Measurements from ENCODE around the gene EIF3K. TPM values are rescaled to one million over a fixed set of nuclear protein-coding genes. Genes with fewer than 3 reads are reported as not detected.

EIF3K gene
- total RNA-seq, 6 donors from 2014 or later: 142 to 404 (median 242) TPM

- H3K4me1 ChIP-seq: peaks cover 0 to 6% (median 0%) of the 10 kb centered on the region in 4 donors
- ATAC-seq (ENCODE audit: low FRiP score in 2 of 2) (peak; percentile 5 to 14), DNase-seq (peak in 1 of 2 donors; percentile 67)
- no peaks in the 10 kb centered on the region for H3K27me3 ChIP-seq
- WGBS, 2 donors: 87 to 97% methylated on average over 5 to 15 of the region's 15 CpGs
- H3K27ac ChIP-seq: no peak overlapping the region
- no peak for TF ChIP-seq EP300 (IDR thresholded peaks at IDR 0.05)
- TF ChIP-seq POLR2A (IDR thresholded peaks at IDR 0.05): no peak
- no peak for TF ChIP-seq POLR2AphosphoS5 (IDR thresholded peaks at IDR 0.05)
- no peak for TF ChIP-seq CTCF (IDR thresholded peaks at IDR 0.05)
- no peaks in the 10 kb centered on the region for H3K36me3 ChIP-seq
- H3K9me3 ChIP-seq: no peaks in the 10 kb centered on the region
- no peak overlapping the region for H3K4me3 ChIP-seq
These were observed 38.9 kb upstream of the EIF3K start for GRCh38 chr19:38580080-38580479.

GRCh38 chr19:38583219-38583984, 35.6 kb upstream of the EIF3K start:
- Histone ChIP-seq H3K4me3 (no peak overlapping the region), H3K27me3 (no peaks in the 10 kb centered on the region), H3K36me3 (no peaks in the 10 kb centered on the region), H3K9me3 (no peaks in the 10 kb centered on the region), H3K4me1 (peaks cover 0 to 6% (median 0%) of the 10 kb centered on the region in 4 donors), H3K27ac (no peak overlapping the region)
- DNase-seq: peak in 1 of 2 donors; percentile 39
- ATAC-seq (ENCODE audit: low FRiP score in 2 of 2): no peak
- TF ChIP-seq POLR2A (IDR thresholded peaks at IDR 0.05) (no peak), EP300 (IDR thresholded peaks at IDR 0.05) (no peak), CTCF (IDR thresholded peaks at IDR 0.05) (no peak), POLR2AphosphoS5 (IDR thresholded peaks at IDR 0.05) (no peak)
- 84 to 89% methylated on average over 14 of the region's 14 CpGs for WGBS, 2 donors

- WGBS, 2 donors: 83 to 85% methylated on average over 4 of the region's 4 CpGs
- DNase-seq (no peak), ATAC-seq (ENCODE audit: low FRiP score in 2 of 2) (no peak)
- Histone ChIP-seq H3K27me3 (no peaks in the 10 kb centered on the region), H3K9me3 (no peaks in the 10 kb centered on the region), H3K4me3 (no peak overlapping the region), H3K27ac (no peak overlapping the region), H3K4me1 (peaks cover 0 to 6% (median 0%) of the 10 kb centered on the region in 4 donors), H3K36me3 (no peaks in the 10 kb centered on the region)
- TF ChIP-seq EP300 (IDR thresholded peaks at IDR 0.05) (no peak), POLR2AphosphoS5 (IDR thresholded peaks at IDR 0.05) (no peak), POLR2A (IDR thresholded peaks at IDR 0.05) (no peak), CTCF (IDR thresholded peaks at IDR 0.05) (no peak)
These were observed 35.0 kb upstream of the EIF3K start for GRCh38 chr19:38583985-38584305.

GRCh38 chr19:38587562-38587961, 31.4 kb upstream of the EIF3K start:
- H3K36me3 ChIP-seq: no peaks in the 10 kb centered on the region
- H3K4me3 ChIP-seq: no peak overlapping the region
- TF ChIP-seq POLR2A (IDR thresholded peaks at IDR 0.05) (no peak), CTCF (IDR thresholded peaks at IDR 0.05) (no peak), EP300 (IDR thresholded peaks at IDR 0.05) (no peak), POLR2AphosphoS5 (IDR thresholded peaks at IDR 0.05) (no peak)
- ATAC-seq (ENCODE audit: low FRiP score in 2 of 2) (no peak), DNase-seq (no peak)
- no peaks in the 10 kb centered on the region for H3K9me3 ChIP-seq
- WGBS, 2 donors: 84 to 100% methylated on average over 2 of the region's 2 CpGs
- H3K4me1 ChIP-seq: no peaks in the 10 kb centered on the region
- no peaks in the 10 kb centered on the region for H3K27me3 ChIP-seq
- no peak overlapping the region for H3K27ac ChIP-seq

- H3K4me3 ChIP-seq: no peak overlapping the region
- no peak for ATAC-seq (ENCODE audit: low FRiP score in 2 of 2)
- DNase-seq: no peak
- H3K27me3 ChIP-seq: no peaks in the 10 kb centered on the region
- TF ChIP-seq EP300 (IDR thresholded peaks at IDR 0.05): no peak
- TF ChIP-seq POLR2AphosphoS5 (IDR thresholded peaks at IDR 0.05): no peak
- TF ChIP-seq CTCF (IDR thresholded peaks at IDR 0.05): no peak
- no peak for TF ChIP-seq POLR2A (IDR thresholded peaks at IDR 0.05)
- no peaks in the 10 kb centered on the region for H3K4me1 ChIP-seq
- no peak overlapping the region for H3K27ac ChIP-seq
- H3K36me3 ChIP-seq: no peaks in the 10 kb centered on the region
- 84 to 89% methylated on average over 2 of the region's 2 CpGs for WGBS, 2 donors
- no peaks in the 10 kb centered on the region for H3K9me3 ChIP-seq
These were observed 30.9 kb upstream of the EIF3K start for GRCh38 chr19:38588041-38588440.

Measured in upper lobe of left lung (tissue), 6 donors.